Prostate gland (tissue), 2 donors: ENCODE measurements around the gene MICALL2.

Source experiments
- POLR2A ChIP-seq: fragments of 450-650 bp; IDR thresholded peaks from one replicate; pipeline ENCODE4 v1.6.1; 2016; ENCODE audit warnings: antibody characterized with exemption, mild to moderate bottlenecking
- POLR2AphosphoS5 ChIP-seq: sonication (generic); formaldehyde crosslinking; IDR thresholded peaks from one replicate; pipeline ENCODE4 v1.6.1; 2017; ENCODE audit warnings: antibody characterized with exemption
- TF ChIP-seq, protein P1 (sequence below), 4 experiments: fragments of 200-600 bp in 2 of 4; fragments of 450-650 bp in 2 of 4; sonication (generic) in 2 of 4; IDR thresholded peaks; 1 replicate in 3 of 4; 2 replicates in 1 of 4; pipeline ENCODE4 v1.5.1; 2016 to 2019; ENCODE audit warnings: antibody characterized with exemption in 4 of 4, mild to moderate bottlenecking in 2 of 4, moderate library complexity in 2 of 4

- TF ChIP-seq, protein P1, sequence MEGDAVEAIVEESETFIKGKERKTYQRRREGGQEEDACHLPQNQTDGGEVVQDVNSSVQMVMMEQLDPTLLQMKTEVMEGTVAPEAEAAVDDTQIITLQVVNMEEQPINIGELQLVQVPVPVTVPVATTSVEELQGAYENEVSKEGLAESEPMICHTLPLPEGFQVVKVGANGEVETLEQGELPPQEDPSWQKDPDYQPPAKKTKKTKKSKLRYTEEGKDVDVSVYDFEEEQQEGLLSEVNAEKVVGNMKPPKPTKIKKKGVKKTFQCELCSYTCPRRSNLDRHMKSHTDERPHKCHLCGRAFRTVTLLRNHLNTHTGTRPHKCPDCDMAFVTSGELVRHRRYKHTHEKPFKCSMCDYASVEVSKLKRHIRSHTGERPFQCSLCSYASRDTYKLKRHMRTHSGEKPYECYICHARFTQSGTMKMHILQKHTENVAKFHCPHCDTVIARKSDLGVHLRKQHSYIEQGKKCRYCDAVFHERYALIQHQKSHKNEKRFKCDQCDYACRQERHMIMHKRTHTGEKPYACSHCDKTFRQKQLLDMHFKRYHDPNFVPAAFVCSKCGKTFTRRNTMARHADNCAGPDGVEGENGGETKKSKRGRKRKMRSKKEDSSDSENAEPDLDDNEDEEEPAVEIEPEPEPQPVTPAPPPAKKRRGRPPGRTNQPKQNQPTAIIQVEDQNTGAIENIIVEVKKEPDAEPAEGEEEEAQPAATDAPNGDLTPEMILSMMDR (IDR thresholded peaks at IDR 0.05): peak; percentile 94 to 98 (median 96)
- no peak for TF ChIP-seq POLR2A
- peak; percentile 76 for TF ChIP-seq POLR2AphosphoS5
These were observed 14.7 kb upstream of the MICALL2 start for GRCh38 chr7:1473864-1474512.
